Right renal cortex interstitium (tissue), 3 donors: ENCODE measurements around the gene ATP6V1C2. TPM values are rescaled to one million over a fixed set of nuclear protein-coding genes. Genes with fewer than 3 reads are reported as not detected.

Experiments
- DNase-seq, 3 donors: peaks; one replicate each; pipeline ENCODE4 v3.0.0-alpha.2; 2013; ENCODE audit warnings: low read depth in 3 of 3, low spot score in 2 of 3
- polyA plus RNA-seq, 3 donors: library from polyadenylated mRNA; unstranded; fragments of 120-200 nt; gene quantifications; one replicate each; pipeline ENCODE4 v1.2.1, GENCODE V29; 2013; ENCODE audit not compliant: insufficient read length in 3 of 3

ATP6V1C2 gene, protein sequence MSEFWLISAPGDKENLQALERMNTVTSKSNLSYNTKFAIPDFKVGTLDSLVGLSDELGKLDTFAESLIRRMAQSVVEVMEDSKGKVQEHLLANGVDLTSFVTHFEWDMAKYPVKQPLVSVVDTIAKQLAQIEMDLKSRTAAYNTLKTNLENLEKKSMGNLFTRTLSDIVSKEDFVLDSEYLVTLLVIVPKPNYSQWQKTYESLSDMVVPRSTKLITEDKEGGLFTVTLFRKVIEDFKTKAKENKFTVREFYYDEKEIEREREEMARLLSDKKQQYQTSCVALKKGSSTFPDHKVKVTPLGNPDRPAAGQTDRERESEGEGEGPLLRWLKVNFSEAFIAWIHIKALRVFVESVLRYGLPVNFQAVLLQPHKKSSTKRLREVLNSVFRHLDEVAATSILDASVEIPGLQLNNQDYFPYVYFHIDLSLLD
- 1 to 10 TPM; 5.9 to 7.3 (median 6.0) TPM for polyA plus RNA-seq

DNA sequence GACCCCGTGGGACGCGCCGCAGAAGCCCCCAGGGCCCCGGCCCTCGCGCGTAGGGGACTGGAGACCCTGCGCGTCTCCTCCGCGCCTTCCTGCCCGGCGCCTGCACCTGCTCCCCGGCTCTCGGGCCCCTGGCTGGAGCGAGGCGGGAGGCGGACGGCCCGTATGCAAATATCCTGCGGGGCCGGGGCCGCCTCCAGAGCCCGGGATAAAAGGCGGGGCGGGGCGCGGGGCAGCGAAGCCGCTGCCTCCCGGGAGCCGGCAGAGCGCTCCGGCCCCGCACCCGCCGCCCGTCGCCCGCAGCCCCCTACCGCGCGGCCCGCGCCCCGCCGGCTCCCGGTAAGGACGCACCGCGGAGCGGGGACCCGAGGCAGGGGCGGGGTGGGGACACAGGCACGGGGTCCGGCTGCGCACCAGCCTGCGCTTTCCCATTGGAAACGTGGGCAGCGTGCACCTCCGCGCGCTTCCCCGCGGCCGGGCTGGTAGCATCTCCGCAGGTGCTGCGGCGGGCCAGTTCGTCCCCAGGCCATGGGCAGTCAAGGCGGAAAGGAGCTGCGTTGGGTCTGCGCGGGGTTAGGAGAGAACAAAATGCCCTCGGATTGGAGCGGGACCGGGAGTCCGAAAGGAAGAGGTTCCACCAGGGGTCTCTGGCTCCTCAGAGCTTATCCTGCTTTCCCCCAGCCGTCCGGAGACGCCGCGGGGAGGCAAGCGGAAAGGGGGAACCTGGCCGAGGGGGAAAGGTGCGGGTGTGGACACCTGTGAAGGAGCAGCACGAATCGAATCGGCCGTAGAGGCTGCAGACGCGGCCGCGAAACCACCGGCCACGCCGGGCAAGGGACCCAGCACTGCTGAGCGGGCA is at the start of gene ATP6V1C2:
Gene ATP6V1C2 (plus strand): TSS at position 235 of the 856 bp plus-strand sequence. CDS start 1,220 bp downstream, outside the sequence.
- DNase-seq, result no peak

DNA sequence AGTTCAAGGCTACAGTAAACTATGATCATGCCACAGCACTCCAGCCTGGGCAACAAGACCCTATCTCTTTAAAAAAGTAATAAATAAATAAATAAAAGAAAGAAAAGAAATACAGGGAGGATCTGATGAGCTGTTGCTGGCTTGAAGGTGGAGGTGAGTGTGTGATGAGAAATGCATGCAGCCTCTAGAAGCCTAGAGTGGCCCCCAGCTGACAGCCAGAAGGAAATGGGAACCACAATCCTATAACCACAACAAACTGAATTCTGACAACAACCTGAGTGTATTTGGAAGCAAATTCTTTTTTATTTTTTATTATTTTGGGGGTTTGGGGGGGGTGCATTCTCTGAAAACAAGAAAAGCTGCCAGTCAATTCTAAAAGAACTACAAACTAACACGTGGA is 46.3 kb upstream of the ATP6V1C2 start:
- no peak for DNase-seq

DNA sequence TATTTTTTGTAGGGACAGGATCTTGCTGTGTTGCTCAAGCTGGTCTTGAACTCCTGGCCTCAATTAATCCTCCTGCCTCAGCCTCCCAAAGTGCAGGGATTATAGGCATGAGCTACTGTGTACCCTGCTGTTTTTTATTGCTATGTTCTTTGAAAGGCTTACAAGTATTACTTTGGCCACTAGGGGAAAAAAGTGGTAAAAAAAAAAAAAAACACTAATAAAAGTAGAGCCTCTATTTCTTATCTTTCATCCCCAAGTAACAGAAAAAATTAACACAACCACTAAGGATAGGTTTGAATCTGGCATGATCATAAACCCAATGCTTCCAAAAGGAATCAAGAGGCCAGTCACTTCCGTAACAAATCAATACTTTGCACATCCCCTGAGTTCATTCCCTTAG is 43.2 kb upstream of the ATP6V1C2 start:
- no peak for DNase-seq

DNA sequence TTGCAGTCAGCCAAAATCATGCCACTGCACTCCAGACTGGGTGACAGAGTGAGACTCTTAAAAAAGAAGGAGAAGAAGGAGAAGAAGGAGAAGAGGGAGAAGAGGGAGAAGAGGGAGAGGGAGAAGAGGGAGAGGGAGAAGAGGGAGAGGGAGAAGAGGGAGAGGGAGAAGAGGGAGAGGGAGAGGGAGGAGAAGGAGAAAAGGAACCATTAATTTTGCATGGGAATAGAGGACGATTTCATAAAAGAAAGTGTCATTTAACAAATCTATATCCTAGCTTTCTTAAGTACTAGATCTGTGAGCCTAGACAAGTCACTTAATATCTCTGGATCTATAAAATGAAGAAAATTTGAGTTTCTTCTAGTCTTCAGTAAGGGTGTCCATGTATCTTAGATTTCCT is 41.2 kb upstream of the ATP6V1C2 start:
- no peak for DNase-seq

DNA sequence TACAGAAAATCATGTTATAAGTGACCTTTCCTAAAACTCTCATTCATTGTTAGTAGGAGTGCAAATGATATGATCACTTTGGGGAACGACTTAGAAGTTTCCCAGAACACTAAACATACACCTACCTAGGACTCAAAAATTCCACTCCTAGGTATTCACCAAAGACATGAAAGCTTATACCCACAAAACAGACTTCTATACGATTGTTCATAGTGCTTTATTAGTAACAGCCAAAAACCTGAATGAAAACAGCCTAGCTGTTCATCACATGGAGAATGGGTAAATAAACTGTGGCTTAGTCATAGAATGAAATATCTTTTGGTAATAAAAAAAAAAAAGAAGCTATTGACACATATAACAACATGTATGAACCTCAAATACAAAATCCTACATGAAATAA is 40.5 kb upstream of the ATP6V1C2 start:
- no peak for DNase-seq

DNA sequence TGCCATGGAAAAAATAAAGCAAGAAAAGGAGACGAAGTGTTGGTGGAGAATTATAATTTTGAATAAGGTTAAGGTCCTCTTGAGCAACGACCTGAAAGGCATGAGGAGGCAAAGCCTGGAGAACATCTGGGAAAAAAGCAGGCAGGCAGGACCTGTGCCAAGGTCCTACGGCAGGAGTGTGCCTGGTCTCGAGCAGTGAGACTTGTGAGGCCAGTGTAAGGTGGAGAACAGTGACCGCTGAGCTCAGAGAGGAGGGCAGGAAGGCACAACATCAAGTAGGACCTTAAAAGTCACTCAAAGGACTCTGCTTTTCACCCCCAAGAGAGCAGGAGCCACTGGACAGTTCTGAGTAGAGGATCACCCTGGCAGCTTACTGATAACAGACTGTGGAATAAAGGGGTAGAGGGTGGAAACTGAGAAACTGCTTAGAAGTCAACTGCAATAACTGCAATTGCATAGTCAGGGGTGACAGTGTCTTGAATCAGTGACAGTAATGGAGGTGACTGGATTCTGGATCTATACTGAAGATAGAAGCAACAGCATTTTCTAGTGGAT is 35.2 kb upstream of the ATP6V1C2 start:
- DNase-seq, result no peak

DNA sequence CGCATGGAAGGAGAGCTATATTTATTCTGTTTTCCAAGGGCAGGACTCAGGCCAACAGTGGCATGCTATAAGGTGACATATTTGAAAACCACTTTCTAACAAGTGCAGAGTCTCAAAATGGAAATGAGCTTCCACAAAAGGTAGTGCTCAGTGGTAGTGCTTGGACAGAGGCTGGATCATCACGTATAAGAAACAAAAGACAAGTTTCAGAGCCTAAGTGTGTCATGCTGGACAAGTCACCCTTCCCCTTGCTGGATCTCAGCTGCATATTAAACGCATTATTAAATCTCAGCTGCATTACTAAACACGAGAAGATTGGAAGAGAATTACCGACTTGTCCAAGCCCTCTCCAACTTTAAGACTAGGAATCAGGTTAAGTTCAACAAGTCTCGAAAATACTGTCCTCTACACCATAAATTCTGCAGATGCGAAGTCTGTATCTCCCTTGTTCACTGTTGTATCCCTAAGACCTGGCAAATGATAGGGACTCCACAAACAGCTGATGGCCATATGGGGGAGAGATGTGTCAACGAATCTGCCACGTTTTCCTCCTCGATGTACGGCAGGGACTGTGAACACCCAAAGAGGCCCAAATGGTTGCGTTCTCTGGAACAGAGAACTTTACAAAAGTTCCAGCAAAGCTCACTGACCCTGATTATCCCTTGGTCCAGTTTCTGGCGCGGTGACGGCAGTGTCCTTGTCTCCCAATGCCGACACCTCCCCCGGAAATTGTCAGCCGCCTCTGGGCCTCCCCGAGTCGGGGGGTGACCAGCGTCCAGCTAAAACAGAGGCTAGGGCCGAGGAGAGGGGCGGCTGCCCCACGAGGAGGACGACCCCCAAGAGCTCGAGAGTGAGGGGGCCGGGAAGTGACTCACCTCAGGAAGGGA is 32.3 kb upstream of the ATP6V1C2 start:
- DNase-seq, result peak in 1 of 3 donors; percentile 7

DNA sequence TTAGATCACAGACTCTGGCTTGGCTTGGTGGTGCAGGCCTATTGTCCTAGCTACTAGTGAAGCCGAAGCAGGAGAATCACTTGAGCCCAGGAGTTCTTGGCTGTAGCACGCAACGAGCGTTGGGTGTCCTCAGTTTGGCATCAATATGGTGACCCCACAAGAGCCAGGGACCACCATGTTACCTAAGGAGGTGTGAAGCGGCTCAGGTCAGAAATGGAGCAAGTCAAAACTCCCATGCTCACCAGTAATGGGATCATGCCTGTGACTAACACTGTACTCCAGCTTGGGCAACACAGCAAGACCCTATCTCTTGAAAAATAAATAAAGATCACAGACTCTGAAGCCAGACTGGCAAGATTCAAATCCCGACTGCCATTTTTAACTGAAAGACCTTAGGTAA is 29.9 kb upstream of the ATP6V1C2 start:
- no peak for DNase-seq

DNA sequence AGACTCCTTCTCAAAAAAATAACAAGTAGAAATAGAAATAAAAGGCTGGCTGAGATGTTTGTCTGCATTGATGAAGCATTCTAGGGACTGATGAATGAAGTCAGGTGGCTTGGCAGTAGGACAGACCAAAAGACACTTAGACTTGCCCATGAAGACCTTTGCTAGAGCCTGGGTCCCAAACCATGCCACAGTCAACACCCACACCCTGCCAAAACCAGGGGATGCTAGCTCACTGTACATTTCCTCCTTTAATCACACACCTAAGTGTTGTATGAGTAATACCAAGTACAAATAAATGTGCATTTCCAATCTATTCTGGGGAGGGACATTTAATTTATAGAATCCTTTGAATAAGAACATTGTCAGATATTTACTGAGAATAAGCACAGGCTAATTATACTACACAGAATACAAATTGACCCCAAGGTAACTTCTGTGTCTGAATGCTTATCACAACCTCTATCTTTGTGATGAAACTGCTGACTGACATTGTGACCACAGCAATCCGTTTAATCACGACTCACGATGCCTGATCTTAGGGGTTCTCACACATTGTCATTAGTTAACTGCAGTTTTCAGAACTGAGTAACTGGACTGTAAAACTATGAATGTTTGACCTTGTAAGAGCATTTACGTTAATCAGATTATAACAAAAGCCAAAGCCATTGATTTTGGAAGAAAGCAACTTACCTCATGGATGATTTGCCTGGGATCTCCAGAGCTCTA is 21.2 kb upstream of the ATP6V1C2 start:
- DNase-seq, result no peak

DNA sequence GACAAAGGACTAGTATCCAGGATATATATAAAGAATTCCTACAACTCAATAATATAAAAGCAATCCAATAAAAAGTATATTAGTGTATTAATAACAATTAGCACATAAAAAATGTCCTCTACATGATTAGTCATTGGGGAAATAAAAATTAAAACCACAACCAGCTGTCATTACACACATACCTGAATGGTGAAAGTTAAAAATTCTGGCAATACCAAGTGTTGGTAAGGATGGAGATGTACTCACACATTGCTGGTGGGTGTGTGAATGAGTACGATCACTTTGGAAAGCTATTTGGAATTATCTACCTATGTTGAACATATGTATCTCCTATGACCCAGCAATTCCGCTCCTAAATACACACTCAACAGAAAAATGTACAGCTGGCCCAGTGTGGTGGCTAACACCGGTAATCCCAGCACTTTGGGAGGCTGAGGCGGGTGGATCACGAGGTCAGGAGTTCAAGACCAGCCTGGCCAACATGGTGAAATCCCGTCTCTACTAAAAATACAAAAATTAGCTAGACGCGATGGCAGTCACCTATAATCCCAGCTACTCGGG is 17.3 kb upstream of the ATP6V1C2 start:
- DNase-seq, result no peak

DNA sequence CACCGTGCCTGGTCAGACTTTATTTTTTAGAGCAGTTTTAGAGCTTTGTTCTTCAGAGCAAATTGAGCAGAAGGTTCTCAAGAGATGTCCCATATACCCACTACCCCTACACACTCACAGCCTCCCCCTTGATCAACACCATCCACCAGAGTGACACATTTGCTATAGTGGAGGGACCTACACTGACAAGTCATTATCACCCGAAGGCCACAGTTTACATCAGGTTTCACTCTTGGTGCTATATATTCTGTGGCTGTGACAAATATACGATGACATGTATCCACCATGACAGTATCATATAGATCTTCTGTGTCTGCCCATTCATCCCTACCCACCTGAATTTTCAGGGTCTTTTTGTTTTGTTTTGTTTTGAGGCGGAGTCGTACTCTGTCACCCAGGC is 15.4 kb upstream of the ATP6V1C2 start:
- DNase-seq, result no peak

DNA sequence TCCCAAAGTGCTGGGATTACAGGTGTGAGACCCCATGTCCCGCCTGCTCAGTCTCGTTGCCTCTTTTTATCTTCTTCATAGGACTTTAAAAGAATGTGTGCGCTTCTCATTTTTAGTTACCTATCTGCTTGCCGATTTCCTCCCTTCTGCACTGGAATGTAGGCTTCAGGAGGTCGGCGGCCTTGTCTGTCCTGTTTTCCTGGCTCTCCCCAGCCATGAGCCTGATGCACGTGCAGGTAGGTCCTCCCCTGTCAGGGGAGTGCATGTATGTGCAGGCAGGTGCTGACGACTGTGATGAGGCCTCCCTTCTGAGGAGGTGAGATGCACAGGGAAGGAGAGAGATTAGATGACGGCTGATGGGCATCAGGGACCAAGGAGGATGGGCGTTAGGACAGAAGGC is 13.6 kb upstream of the ATP6V1C2 start:
- DNase-seq, result no peak

DNA sequence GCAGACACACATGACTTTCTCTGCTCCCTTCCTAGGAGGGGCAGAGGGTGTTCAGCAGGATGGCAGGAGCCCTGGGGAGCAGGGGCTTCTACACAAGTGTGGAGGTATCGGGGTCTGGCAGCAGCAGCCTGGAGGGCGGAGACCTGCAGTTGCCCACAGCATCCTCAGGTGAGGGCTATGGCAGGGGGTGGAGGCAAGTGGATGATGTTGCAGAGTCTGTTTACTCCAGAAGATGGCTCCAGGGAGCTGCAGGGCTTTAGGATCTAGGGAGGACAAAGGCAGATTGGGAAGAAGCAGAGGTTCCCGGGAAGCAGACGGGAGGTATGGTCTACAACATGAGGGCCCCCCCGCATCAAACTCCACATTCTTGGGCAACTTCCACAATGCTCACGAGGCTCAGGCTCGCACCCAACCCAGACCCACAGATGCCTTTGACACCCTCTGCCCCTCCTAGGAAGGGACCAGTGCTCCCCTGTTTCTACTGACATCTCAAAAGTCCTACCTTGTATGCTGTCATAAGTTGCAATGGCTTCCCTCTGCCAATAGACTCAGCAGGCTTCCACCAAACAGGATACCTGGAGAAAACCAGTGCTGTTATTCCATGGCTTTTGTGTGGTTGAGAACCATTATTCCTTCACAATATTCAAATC is 12.0 kb upstream of the ATP6V1C2 start:
- no peak for DNase-seq

DNA sequence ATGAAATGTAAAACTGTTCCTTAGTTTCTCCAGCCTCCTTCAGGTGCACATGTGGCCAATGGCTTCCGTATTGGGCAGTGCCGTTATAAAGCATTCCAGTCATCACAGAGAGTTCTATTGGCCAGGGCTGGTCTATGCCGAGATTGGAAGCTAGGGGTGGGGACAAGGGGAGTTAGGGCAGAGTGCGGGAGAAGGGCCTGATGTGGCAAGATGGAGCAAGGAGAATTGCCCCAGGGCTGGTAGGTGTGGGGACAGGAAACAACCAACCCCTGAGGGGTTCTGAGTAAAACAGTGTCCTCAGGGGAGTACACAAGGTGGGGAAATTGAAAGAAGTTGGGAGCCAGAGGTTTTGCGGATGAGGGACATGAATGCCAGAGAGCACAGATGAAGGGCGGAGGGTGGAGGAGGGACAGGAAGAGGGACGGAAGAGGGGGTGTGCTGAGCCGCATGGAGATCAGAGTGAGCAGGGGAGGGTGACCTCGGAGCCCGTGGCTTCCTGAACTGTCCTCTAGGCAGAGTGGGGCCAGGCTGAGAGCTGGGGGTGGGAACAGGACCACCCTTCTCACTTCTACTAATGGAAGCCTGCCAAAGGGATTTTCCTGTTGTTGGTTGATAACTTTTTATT is 9.1 kb upstream of the ATP6V1C2 start:
- DNase-seq, result no peak

DNA sequence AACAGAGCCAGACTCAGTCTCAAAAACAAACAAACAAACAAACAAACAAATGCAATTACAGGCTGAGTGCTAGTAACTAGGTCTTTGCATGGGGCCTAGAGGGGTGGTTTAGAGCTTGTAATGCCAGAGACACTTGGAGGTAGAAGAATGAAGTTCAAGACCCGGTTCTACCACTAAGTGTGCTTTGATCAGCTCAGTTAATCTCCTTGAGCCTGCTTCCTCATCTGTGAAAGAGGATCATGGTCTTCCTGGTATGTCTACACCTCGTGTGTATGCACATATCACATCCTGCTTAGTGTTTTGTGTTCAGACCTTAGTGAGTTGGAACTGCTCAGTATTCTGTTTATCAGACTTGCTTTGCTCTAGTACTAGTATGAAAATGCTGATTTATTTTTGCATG is 4.8 kb upstream of the ATP6V1C2 start:
- no peak for DNase-seq

DNA sequence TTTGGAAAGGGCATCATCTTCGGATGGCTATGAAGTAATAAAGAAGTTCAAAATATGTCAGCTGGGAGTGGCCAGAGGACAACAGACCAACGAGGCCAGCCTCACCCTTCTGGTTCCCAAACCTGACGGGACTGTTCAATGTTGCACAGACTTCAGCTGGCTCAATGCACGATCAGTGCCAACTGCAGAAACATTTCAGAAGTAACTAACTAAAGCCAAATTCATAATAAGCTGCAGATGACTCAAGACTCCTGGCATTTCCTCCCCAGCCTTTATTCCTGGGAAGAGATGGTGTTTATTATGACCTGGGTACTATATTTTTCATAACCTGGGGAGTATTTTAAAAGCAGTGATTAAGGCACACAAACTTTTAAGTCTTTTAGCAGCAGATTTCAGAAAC is 3.8 kb upstream of the ATP6V1C2 start:
- no peak for DNase-seq

DNA sequence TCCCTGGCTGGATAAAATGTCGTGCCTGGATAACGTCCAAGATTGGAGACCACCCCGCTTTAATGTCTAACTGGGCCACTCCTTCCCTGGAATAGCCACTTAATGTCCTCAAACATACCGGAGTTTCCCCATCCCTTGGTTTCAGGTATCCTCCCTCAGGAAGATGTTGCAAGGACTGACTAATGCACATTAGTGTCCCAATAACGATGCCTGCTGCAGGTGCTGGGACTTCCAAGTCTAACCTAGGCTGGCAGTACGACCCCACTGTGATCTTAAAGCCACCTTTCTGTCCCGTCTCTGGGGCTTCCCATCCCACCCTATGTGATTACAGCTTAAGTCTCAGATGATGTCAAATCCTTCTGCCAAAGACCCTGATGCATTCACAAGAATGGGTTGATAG is 1.1 kb upstream of the ATP6V1C2 start:
- DNase-seq, result no peak

DNA sequence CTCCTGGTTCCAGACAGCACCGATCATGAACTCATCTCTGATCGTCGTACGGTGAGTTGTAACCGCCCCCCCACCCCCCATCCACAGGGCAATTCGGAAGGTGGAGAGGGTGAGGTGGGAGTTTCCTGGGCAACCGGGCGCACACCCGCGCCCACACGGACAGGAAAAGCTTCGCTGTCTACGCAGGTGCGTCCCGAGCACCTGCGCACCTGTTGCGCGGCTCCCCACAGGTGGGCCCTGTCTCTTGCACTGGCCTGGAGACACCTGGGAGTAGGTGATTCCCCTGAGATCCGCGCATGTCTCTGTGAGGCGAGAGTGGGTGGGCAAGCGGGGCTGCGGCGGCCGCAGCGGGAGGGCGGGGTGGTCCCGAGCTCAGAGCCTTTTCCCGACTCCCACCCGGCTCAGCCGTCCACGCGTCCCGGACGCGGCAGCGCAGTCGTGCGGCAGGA is 459 bp upstream of the ATP6V1C2 start:
- no peak for DNase-seq
